ENCODE measurements around the gene PKP4. TPM values are rescaled to one million over a fixed set of nuclear protein-coding genes. Genes with fewer than 3 reads are reported as not detected.

The PKP4 gene
- total RNA-seq, 1 experiment from 2014 or later, result 59.1 TPM

DNA sequence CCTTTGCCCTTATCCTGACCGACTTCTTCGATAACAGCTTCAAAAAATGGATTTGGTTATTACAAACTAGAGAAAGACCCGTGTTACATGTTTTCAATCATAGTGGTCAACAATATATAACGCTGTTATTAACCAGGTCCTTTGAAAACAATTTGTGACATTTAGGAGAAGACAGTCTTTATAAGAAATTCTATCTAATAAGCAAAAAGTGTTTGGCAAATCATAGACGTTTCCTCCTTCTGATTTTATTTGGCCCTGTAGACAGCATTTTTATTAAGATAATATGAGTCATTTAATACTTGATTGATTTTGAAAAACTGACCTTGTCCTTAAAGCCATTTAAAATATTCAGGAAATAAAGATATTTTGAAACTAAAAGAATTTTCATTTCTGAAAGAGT lies 177.9 kb downstream of the PKP4 start:
- Histone ChIP-seq H3K36me3 (ENCODE audit: low read depth) (no peaks in the 10 kb centered on the region; the same call in 1 of the 2 replicates), H3K9me3 (ENCODE audit: insufficient read depth, low read depth) (no peaks in the 10 kb centered on the region), H2AFZ (no peak overlapping the region), H3K4me1 (replicated peaks; ENCODE audit: insufficient read depth) (no peaks in the 10 kb centered on the region), H3K4me3 (no peak overlapping the region), H3K4me2 (no peak overlapping the region), H3F3A (ENCODE audit: insufficient read depth, low read depth) (no peaks in the 10 kb centered on the region), H4K20me1 (ENCODE audit: insufficient read depth) (no peaks in the 10 kb centered on the region), H3K27me3 (ENCODE audit: insufficient read depth, low read depth) (no peaks in the 10 kb centered on the region), H3K27ac (no peak overlapping the region), H3K9me2 (ENCODE audit: insufficient read depth) (no peaks in the 10 kb centered on the region), H3K79me2 (ENCODE audit: low read depth) (no peaks in the 10 kb centered on the region)
- TF ChIP-seq, protein P1, sequence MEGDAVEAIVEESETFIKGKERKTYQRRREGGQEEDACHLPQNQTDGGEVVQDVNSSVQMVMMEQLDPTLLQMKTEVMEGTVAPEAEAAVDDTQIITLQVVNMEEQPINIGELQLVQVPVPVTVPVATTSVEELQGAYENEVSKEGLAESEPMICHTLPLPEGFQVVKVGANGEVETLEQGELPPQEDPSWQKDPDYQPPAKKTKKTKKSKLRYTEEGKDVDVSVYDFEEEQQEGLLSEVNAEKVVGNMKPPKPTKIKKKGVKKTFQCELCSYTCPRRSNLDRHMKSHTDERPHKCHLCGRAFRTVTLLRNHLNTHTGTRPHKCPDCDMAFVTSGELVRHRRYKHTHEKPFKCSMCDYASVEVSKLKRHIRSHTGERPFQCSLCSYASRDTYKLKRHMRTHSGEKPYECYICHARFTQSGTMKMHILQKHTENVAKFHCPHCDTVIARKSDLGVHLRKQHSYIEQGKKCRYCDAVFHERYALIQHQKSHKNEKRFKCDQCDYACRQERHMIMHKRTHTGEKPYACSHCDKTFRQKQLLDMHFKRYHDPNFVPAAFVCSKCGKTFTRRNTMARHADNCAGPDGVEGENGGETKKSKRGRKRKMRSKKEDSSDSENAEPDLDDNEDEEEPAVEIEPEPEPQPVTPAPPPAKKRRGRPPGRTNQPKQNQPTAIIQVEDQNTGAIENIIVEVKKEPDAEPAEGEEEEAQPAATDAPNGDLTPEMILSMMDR (conservative IDR thresholded peaks at IDR 0.05), result no peak
- no peak for TF ChIP-seq EZH2 (IDR thresholded peaks at IDR 0.05; ENCODE audit: low read depth)
- DNase-seq, result no peak
- intact Hi-C loops (cut with micrococcal nuclease; ENCODE audit: unreplicated experiment), result no loop called here
- no TSS peak for BruUV-seq (replicated peaks)
- CTCF ChIA-PET, result no interaction called here
- POLR2A ChIA-PET (ENCODE audit: unreplicated experiment), result no interaction called here

DNA sequence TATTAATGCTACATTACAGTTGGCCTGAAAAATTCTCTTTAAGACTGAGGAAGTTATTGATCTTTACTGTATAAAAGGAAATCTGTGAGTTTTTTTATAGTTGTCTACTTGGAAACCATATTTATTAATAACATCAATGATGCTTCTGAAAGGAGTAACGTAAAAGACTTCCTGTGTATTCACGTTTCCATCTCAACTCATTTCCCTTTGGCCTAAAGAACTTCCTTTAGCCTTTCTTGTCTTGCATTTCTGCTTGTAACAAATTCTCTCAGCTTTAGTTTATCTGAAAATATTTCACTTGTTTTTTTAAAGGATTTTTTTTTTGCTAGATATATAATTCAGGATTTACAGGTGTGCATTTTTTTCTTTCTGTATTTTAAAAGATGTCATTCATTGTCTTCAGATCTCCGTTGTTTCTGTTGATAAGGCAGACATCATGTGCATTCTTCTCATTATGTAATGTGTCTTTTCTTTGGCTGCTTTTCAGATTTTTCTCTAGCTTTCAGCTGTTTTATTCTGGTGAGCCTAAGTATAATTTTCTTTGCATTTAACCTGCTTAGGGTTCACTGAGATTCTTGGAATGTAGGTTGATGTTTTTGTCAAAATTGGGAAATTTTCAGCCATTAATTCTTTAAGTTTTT lies 179.3 kb downstream of the PKP4 start:
- POLR2A ChIA-PET (ENCODE audit: unreplicated experiment), result interaction anchor here (0.7 kb wide), 1 partner anchor 464 kb away, joined by 8 read pairs; no protein-coding TSS in a partner anchor
- H3K9me3 ChIP-seq (ENCODE audit: insufficient read depth, low read depth), result no peaks in the 10 kb centered on the region

DNA sequence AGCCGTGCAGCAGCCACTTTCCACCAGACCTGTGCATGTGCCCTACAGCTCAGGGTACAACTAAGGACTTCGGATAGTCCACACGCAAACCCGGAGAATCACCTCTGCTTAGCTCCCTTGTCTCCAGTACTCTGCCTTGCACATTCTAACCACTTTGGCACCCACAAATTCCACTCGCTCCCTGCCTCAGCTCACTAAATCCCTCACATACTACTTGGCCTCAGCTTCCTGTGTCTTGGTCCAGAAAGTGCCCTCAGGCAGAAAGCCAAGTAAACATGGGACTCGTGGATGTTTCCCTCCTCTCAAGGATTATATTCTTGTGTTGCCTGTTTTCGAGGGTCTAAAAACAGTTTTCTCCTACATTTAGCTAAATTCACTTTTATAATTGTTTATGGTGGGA lies 180.6 kb downstream of the PKP4 start:
- Histone ChIP-seq H3K79me2 (ENCODE audit: low read depth) (no peaks in the 10 kb centered on the region), H3K36me3 (ENCODE audit: low read depth) (no peaks in the 10 kb centered on the region; the same call in 1 of the 2 replicates), H3F3A (ENCODE audit: insufficient read depth, low read depth) (no peaks in the 10 kb centered on the region), H3K9me2 (ENCODE audit: insufficient read depth) (no peaks in the 10 kb centered on the region), H3K27me3 (ENCODE audit: insufficient read depth, low read depth) (no peaks in the 10 kb centered on the region), H3K27ac (no peak overlapping the region), H3K4me3 (no peak overlapping the region), H3K4me2 (no peak overlapping the region), H3K4me1 (replicated peaks; ENCODE audit: insufficient read depth) (no peaks in the 10 kb centered on the region), H4K20me1 (ENCODE audit: insufficient read depth) (no peaks in the 10 kb centered on the region), H2AFZ (no peak overlapping the region), H3K9me3 (ENCODE audit: insufficient read depth, low read depth) (no peaks in the 10 kb centered on the region)
- ChIA-PET CTCF (no interaction called here), POLR2A (ENCODE audit: unreplicated experiment) (no interaction called here)
- BruUV-seq (replicated peaks), result no TSS peak
- TF ChIP-seq, protein P1 (conservative IDR thresholded peaks at IDR 0.05), result no peak
- TF ChIP-seq EZH2 (IDR thresholded peaks at IDR 0.05; ENCODE audit: low read depth), result no peak
- DNase-seq, result no peak
- intact Hi-C loops (cut with micrococcal nuclease; ENCODE audit: unreplicated experiment), result no loop called here

More for the DNA sequence above, 179.3 kb downstream of the PKP4 start:
- Histone ChIP-seq H3K9me2 (ENCODE audit: insufficient read depth) (no peaks in the 10 kb centered on the region), H3K27me3 (ENCODE audit: insufficient read depth, low read depth) (no peaks in the 10 kb centered on the region), H3K79me2 (ENCODE audit: low read depth) (no peaks in the 10 kb centered on the region), H3F3A (ENCODE audit: insufficient read depth, low read depth) (no peaks in the 10 kb centered on the region), H3K27ac (no peak overlapping the region), H2AFZ (no peak overlapping the region), H4K20me1 (ENCODE audit: insufficient read depth) (no peaks in the 10 kb centered on the region), H3K4me3 (no peak overlapping the region), H3K36me3 (ENCODE audit: low read depth) (no peaks in the 10 kb centered on the region; the same call in 1 of the 2 replicates), H3K4me1 (replicated peaks; ENCODE audit: insufficient read depth) (no peaks in the 10 kb centered on the region), H3K4me2 (no peak overlapping the region)
- CTCF ChIA-PET, result no interaction called here
- no peak for DNase-seq
- intact Hi-C loops (cut with micrococcal nuclease; ENCODE audit: unreplicated experiment), result no loop called here
- BruUV-seq (replicated peaks), result no TSS peak
- TF ChIP-seq EZH2 (IDR thresholded peaks at IDR 0.05; ENCODE audit: low read depth), result no peak
- TF ChIP-seq, protein P1 (conservative IDR thresholded peaks at IDR 0.05), result no peak

All from PC-9 (cell line).